Inferior parietal cortex (tissue), 1 donor: ENCODE results near the gene LUC7L.
"Not testable (repeated sequence)": the region's sequence is repeated elsewhere in the genome, so short reads cannot be mapped to it uniquely, and the experiment has no call there.

ENCODE experiments used
- DNase-seq: peaks from one replicate; pipeline ENCODE4 v3.0.0-alpha.2; 2016; ENCODE audit errors: extremely low spot score

Gene LUC7L

GRCh38 chr16:230351-230750, 1.1 kb upstream of the LUC7L start:
- not testable (repeated sequence) for DNase-seq

- no peak for DNase-seq
Observed at GRCh38 chr16:229731-230281, 557 bp upstream of the LUC7L start.

- DNase-seq: no peak
Observed at GRCh38 chr16:228151-228851, 948 bp downstream of the LUC7L start.

GRCh38 chr16:220021-220420, 9.2 kb downstream of the LUC7L start:
- no peak for DNase-seq

- no peak for DNase-seq
Observed at GRCh38 chr16:212999-213398, 16.2 kb downstream of the LUC7L start.

GRCh38 chr16:211631-212180, 17.5 kb downstream of the LUC7L start:
- not testable (repeated sequence) for DNase-seq

- not testable (repeated sequence) for DNase-seq
Observed at GRCh38 chr16:209359-209758, 19.9 kb downstream of the LUC7L start.

GRCh38 chr16:204046-204445, 25.2 kb downstream of the LUC7L start:
- DNase-seq: not testable (repeated sequence)

- DNase-seq: no peak
Observed at GRCh38 chr16:203246-203645, 26.0 kb downstream of the LUC7L start.

GRCh38 chr16:200388-200787, 28.9 kb downstream of the LUC7L start:
- no peak for DNase-seq

GRCh38 chr16:194516-194915, 34.7 kb downstream of the LUC7L start:
- DNase-seq: no peak

GRCh38 chr16:193441-193840, 35.8 kb downstream of the LUC7L start:
- no peak for DNase-seq

GRCh38 chr16:192686-193085, 36.6 kb downstream of the LUC7L start:
- no peak for DNase-seq

- no peak for DNase-seq
Observed at GRCh38 chr16:191831-192230, 37.4 kb downstream of the LUC7L start.

GRCh38 chr16:189604-190186, 39.6 kb downstream of the LUC7L start:
- DNase-seq: no peak

GRCh38 chr16:188674-189073, 40.6 kb downstream of the LUC7L start:
- no peak for DNase-seq

GRCh38 chr16:187330-187729, 41.9 kb downstream of the LUC7L start:
- DNase-seq: no peak

- no peak for DNase-seq
Observed at GRCh38 chr16:185691-186090, 43.6 kb downstream of the LUC7L start.

- no peak for DNase-seq
Observed at GRCh38 chr16:185213-185612, 44.0 kb downstream of the LUC7L start.

- no peak for DNase-seq
Observed at GRCh38 chr16:183005-183404, 46.2 kb downstream of the LUC7L start.

- peak; percentile 64 for DNase-seq
Observed at GRCh38 chr16:181565-182021, 47.7 kb downstream of the LUC7L start.

- no peak for DNase-seq
Observed at GRCh38 chr16:180681-181564, 48.3 kb downstream of the LUC7L start.
